ENCODE measurements around the gene DAZAP1. TPM values are rescaled to one million over a fixed set of nuclear protein-coding genes. Genes with fewer than 3 reads are reported as not detected.
"Not testable (repeated sequence)": the region's sequence is repeated elsewhere in the genome, so short reads cannot be mapped to it uniquely, and the experiment has no call there.

Gene DAZAP1
- total RNA-seq, 1 experiment from 2014 or later, result 144 TPM

GRCh38 chr19:1438035-1438932 lies 30.9 kb downstream of the DAZAP1 start, which contains the start of gene RPS15:
Gene RPS15 (plus strand): TSS chr19:1438396. CDS start chr19:1438426, 30 bp downstream.
- H2AFZ ChIP-seq, result 0 out of 2 replicates have a peak within 1 kb of the TSS, but pooled peaks have one; percentile 68
- BruUV-seq (replicated peaks), result TSS peak; percentile 60
- POLR2A ChIA-PET (ENCODE audit: unreplicated experiment), result interaction anchor here (0.6 kb wide), 1 partner anchor 53 kb away, joined by 4 read pairs; the partner anchor contains the start of gene REEP6
- no peaks in the 10 kb centered on the region for H3K27me3 ChIP-seq (ENCODE audit: insufficient read depth, low read depth)
- no peaks in the 10 kb centered on the region for H3K9me2 ChIP-seq (ENCODE audit: insufficient read depth)
- peaks cover 39% of the 10 kb centered on the region for H4K20me1 ChIP-seq (ENCODE audit: insufficient read depth)
- DNase-seq, result peak; percentile 77 to 85
- peaks cover 40% of the 10 kb centered on the region for H3K79me2 ChIP-seq (ENCODE audit: low read depth)
- CTCF ChIA-PET, result no interaction called here
- intact Hi-C loops (cut with micrococcal nuclease; ENCODE audit: unreplicated experiment), result loop anchor here (1.0 kb wide), 1 partner anchor 30 kb away; no protein-coding TSS in a partner anchor
- TF ChIP-seq EZH2 (IDR thresholded peaks at IDR 0.05; ENCODE audit: low read depth) (no peak), CTCF (conservative IDR thresholded peaks at IDR 0.05) (peak; percentile 75)
- H3K27ac ChIP-seq, result peak within 1 kb of the TSS; percentile 89
- H3K36me3 ChIP-seq (ENCODE audit: low read depth), result peaks cover 10% of the 10 kb centered on the region
- H3K4me1 ChIP-seq (replicated peaks; ENCODE audit: insufficient read depth), result peaks cover 9% of the 10 kb centered on the region
- H3K9me3 ChIP-seq (ENCODE audit: insufficient read depth, low read depth), result no peaks in the 10 kb centered on the region
- H3K4me2 ChIP-seq, result peak within 1 kb of the TSS; percentile 90
- peaks cover 65% of the 10 kb centered on the region for H3F3A ChIP-seq (ENCODE audit: insufficient read depth, low read depth)
- H3K4me3 ChIP-seq, result peak within 1 kb of the TSS; percentile 76

- Histone ChIP-seq H3K36me3 (ENCODE audit: low read depth) (peaks cover 10% of the 10 kb centered on the region), H3K79me2 (ENCODE audit: low read depth) (peaks cover 40% of the 10 kb centered on the region), H2AFZ (no peak overlapping the region), H3K27me3 (ENCODE audit: insufficient read depth, low read depth) (no peaks in the 10 kb centered on the region), H3K9me2 (ENCODE audit: insufficient read depth) (no peaks in the 10 kb centered on the region), H3K27ac (peak overlapping the region; percentile 89), H3K9me3 (ENCODE audit: insufficient read depth, low read depth) (no peaks in the 10 kb centered on the region), H3K4me1 (replicated peaks; ENCODE audit: insufficient read depth) (peaks cover 16% of the 10 kb centered on the region), H3K4me3 (peak overlapping the region; percentile 76), H3K4me2 (peak overlapping the region; percentile 90), H3F3A (ENCODE audit: insufficient read depth, low read depth) (peaks cover 71% of the 10 kb centered on the region), H4K20me1 (ENCODE audit: insufficient read depth) (peaks cover 39% of the 10 kb centered on the region)
- TF ChIP-seq EZH2 (IDR thresholded peaks at IDR 0.05; ENCODE audit: low read depth), result no peak
- no peak for TF ChIP-seq CTCF (conservative IDR thresholded peaks at IDR 0.05)
- DNase-seq, result no peak
- intact Hi-C loops (cut with micrococcal nuclease; ENCODE audit: unreplicated experiment), result loop anchor here (1.0 kb wide), 1 partner anchor 31 kb away; no protein-coding TSS in a partner anchor
- POLR2A ChIA-PET (ENCODE audit: unreplicated experiment), result no interaction called here
- no TSS peak for BruUV-seq (replicated peaks)
- CTCF ChIA-PET, result no interaction called here
Measured at GRCh38 chr19:1438933-1439354, 31.6 kb downstream of the DAZAP1 start.

GRCh38 chr19:1439525-1440417 lies 32.4 kb downstream of the DAZAP1 start:
- DNase-seq, result not testable (repeated sequence)

More at GRCh38 chr19:1439525-1440417, 32.4 kb downstream of the DAZAP1 start:
- POLR2A ChIA-PET (ENCODE audit: unreplicated experiment); intact Hi-C loops (cut with micrococcal nuclease; ENCODE audit: unreplicated experiment); H3K9me3 ChIP-seq (ENCODE audit: insufficient read depth, low read depth); BruUV-seq (replicated peaks); H2AFZ ChIP-seq; CTCF ChIA-PET; H3K27me3 ChIP-seq (ENCODE audit: insufficient read depth, low read depth); H3K9me2 ChIP-seq (ENCODE audit: insufficient read depth); H3K36me3 ChIP-seq (ENCODE audit: low read depth): not testable (repeated sequence)
- Histone ChIP-seq H3K4me1 (replicated peaks; ENCODE audit: insufficient read depth) (peaks cover 19% of the 10 kb centered on the region), H4K20me1 (ENCODE audit: insufficient read depth) (peaks cover 39% of the 10 kb centered on the region), H3F3A (ENCODE audit: insufficient read depth, low read depth) (peaks cover 79% of the 10 kb centered on the region), H3K79me2 (ENCODE audit: low read depth) (peaks cover 40% of the 10 kb centered on the region), H3K4me3 (peak overlapping the region; percentile 76), H3K27ac (peak overlapping the region; percentile 89; the same call in 1 of the 2 replicates), H3K4me2 (peak overlapping the region; percentile 90)

Measured in PC-9 (cell line).